Uterus (tissue), 4 donors: ENCODE measurements around the gene MAP4K4. TPM values are rescaled to one million over a fixed set of nuclear protein-coding genes. Genes with fewer than 3 reads are reported as not detected.
A peak's percentile ranks its signal among the peaks of the same experiment; 100 is the strongest.

Experiments
- DNase-seq, 2 donors: peaks; one replicate each; pipeline ENCODE4 v3.0.0-alpha.2; 2019 to 2020
- H3K27ac ChIP-seq, 2 donors: fragments of 200-600 bp; sonication (generic); 1 replicate in 1 of 2; 2 replicates in 1 of 2; pipeline ENCODE4 v1.5.1; 2016 to 2018
- H3K27me3 ChIP-seq, 2 donors: fragments of 200-600 bp; sonication (generic); one replicate each; pipeline ENCODE4 v1.5.1; 2018 to 2019; ENCODE audit warnings: control low read depth in 1 of 2
- H3K36me3 ChIP-seq, 2 donors: fragments of 200-600 bp; sonication (generic); one replicate each; pipeline ENCODE4 v1.5.1; 2019; ENCODE audit warnings: control low read depth in 1 of 2
- H3K4me1 ChIP-seq, 2 donors: fragments of 200-600 bp; sonication (generic); one replicate each; pipeline ENCODE4 v1.5.1; 2018 to 2019; ENCODE audit warnings: control low read depth in 1 of 2
- H3K4me3 ChIP-seq, 2 donors: fragments of 200-600 bp; sonication (generic); 1 replicate in 1 of 2; 2 replicates in 1 of 2; pipeline ENCODE4 v1.5.1; 2018 to 2019; ENCODE audit warnings: mild to moderate bottlenecking in 1 of 2
- H3K9me3 ChIP-seq, 2 donors: fragments of 200-600 bp; sonication (generic); one replicate each; pipeline ENCODE4 v1.5.1; 2019; ENCODE audit warnings: control low read depth in 1 of 2
- POLR2A ChIP-seq, 2 donors: fragments of 450-650 bp; IDR thresholded peaks; one replicate each; pipeline ENCODE4 v1.6.1; 2016; ENCODE audit warnings: antibody characterized with exemption in 2 of 2, mild to moderate bottlenecking in 1 of 2, moderate library complexity in 1 of 2
- intact Hi-C: fragments of 100-400 bp; cut with DNase I; formaldehyde crosslinking; loops from one replicate; pipeline ENCODE4 v1.15.1; 2023; ENCODE audit warnings: low total_unique reads
- total RNA-seq, 4 donors: library from RNA; depleted of rRNA in 3 of 4; stranded (reverse); fragments of >200 nt in 3 of 4; gene quantifications; one replicate each; pipeline versions ENCODE4 v1.1.0 to v1.2.4, GENCODE V29; 2014 to 2023
- TF ChIP-seq, protein P1 (sequence below), 4 experiments: fragments of 200-600 bp in 2 of 4; fragments of 450-650 bp in 2 of 4; sonication (generic) in 2 of 4; IDR thresholded peaks; one replicate each; pipeline ENCODE4 v1.5.1; 2016 to 2019; ENCODE audit warnings: antibody characterized with exemption in 4 of 4, mild to moderate bottlenecking in 2 of 4, moderate library complexity in 1 of 4
- donor health status: DM: yes; HTN: yes; CAD: no.

The MAP4K4 gene
- 10 to 100 TPM; 17.9 to 87.2 (median 55.4) TPM for total RNA-seq

DNA sequence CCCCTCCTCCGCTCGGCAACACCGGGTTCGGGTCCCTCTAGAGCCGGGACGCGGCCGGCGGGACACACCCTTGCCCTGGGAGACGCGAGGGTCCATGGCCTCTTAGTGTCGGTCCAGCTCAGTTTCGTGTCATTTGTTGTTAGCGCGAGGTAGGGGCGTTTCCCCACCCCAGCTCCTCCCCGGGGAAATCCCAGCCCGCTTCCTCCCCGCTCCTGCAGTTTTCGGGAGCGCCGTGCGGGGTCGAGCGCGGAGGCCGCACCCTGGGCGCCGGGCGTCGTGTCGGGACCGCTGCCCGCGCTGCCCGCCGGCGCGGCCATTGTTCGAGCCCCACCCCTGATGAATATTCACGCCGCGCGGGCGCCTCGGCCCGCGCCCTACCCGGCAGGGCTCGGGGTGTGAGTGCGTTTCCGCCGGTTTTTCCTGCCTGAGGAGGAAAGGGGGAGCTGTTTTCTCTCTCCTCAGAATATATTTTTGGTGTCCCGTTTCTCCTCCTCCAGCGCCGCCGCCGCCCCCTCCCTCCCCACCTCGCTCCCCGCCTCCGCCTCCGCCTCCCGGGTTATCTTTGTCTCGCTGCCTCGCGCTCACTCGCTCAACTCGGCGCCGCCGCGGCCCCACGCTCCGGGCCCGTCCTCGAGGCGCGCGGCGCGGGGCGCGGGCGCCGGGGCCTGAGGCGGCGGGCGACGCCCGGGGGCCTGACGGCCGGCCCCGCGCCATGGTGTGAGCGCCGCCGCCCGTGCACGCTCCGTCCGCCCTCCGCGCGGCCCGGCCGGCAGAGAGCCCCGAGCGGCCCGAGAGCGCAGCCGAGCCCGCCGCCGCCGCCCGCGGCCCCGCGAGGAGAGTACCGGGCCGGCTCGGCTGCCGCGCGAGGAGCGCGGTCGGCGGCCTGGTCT, at the start of gene MAP4K4:
TSS of gene MAP4K4 (plus strand) at position 584 of the 890 bp plus-strand sequence. CDS start 374 bp downstream, outside the sequence.
- no peaks in the 10 kb centered on the region for H3K9me3 ChIP-seq
- TF ChIP-seq, protein P1, sequence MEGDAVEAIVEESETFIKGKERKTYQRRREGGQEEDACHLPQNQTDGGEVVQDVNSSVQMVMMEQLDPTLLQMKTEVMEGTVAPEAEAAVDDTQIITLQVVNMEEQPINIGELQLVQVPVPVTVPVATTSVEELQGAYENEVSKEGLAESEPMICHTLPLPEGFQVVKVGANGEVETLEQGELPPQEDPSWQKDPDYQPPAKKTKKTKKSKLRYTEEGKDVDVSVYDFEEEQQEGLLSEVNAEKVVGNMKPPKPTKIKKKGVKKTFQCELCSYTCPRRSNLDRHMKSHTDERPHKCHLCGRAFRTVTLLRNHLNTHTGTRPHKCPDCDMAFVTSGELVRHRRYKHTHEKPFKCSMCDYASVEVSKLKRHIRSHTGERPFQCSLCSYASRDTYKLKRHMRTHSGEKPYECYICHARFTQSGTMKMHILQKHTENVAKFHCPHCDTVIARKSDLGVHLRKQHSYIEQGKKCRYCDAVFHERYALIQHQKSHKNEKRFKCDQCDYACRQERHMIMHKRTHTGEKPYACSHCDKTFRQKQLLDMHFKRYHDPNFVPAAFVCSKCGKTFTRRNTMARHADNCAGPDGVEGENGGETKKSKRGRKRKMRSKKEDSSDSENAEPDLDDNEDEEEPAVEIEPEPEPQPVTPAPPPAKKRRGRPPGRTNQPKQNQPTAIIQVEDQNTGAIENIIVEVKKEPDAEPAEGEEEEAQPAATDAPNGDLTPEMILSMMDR (IDR thresholded peaks at IDR 0.05) = peak; percentile 26 to 57 (median 41)
- peak in 1 of 2 donors; percentile 49 for TF ChIP-seq POLR2A (IDR thresholded peaks at IDR 0.05)
- no peaks in the 10 kb centered on the region for H3K36me3 ChIP-seq
- H3K4me3 ChIP-seq = peak within 1 kb of the TSS; percentile 48 to 85
- peaks cover 4 to 14% of the 10 kb centered on the region in 2 donors for H3K4me1 ChIP-seq
- intact Hi-C loops = loop anchor here (5.0 kb wide), 1 partner anchor 130 kb away; no protein-coding TSS in a partner anchor
- H3K27ac ChIP-seq = peak within 1 kb of the TSS; percentile 93 to 96
- peak; percentile 84 to 86 for DNase-seq
- no peaks in the 10 kb centered on the region for H3K27me3 ChIP-seq

DNA sequence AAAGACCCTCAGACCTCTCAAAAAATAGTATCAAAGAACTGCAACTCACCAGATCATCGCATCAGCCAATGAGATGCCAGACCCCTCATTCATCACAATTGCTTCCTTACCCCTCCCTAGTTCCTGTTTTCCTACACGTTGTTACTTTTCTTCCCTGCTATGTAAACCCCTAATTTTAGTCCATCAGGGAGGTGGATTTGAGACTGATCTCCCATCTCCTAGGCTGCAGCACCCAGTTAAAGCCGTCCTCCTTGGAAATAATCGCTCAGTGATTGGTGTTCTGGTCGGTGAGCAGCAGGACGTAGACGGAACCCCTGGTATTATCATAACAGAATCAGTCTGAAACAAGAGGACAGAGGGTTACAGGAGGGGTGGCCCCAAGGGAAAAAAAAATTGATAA, 44.0 kb upstream of the MAP4K4 start:
- DNase-seq = no peak
- no peaks in the 10 kb centered on the region for H3K4me1 ChIP-seq
- intact Hi-C loops = no loop called here

DNA sequence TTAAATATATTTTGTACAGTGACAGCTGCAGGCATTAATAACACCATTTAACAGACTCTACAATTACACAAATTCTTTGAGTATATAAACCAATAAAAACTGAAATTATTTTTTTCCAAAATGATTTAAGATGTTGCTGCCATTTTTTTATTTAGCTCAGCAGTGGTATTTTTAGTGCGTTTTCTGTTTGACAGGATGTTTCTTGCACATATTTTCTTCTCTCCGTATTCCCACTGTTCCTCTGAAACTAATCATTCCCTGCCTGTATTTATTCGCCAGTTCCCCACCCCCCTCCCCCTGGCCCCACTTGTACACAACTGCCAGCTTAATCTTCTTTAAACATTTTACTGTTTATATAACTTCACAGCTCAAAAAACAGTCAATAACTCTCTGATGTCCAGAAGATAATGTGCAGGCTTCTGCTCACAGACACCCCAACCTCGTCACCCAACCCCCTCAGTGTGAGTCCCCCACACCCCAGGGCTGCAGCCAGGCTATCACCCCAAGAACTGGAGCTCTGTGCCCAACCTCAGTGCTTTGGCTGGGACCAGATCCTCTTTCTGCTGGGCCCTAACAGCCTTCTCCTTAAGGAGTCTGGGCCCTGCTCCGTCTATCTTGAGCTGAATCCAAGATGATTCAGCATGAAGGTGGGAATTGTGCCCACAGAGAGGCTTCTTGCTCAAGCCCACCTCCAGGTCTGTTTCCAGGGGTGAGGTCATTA, 41.6 kb upstream of the MAP4K4 start:
- no peaks in the 10 kb centered on the region for H3K4me1 ChIP-seq
- intact Hi-C loops = no loop called here
- no peak overlapping the region for H3K4me3 ChIP-seq
- no peaks in the 10 kb centered on the region for H3K9me3 ChIP-seq
- no peaks in the 10 kb centered on the region for H3K36me3 ChIP-seq
- TF ChIP-seq POLR2A (IDR thresholded peaks at IDR 0.05) = no peak
- H3K27me3 ChIP-seq = no peaks in the 10 kb centered on the region
- H3K27ac ChIP-seq = peak overlapping the region in 1 of 2 donors; percentile 25
- peak; percentile 29 to 35 for DNase-seq

More for the DNA sequence above, 44.0 kb upstream of the MAP4K4 start:
- TF ChIP-seq POLR2A (IDR thresholded peaks at IDR 0.05) = no peak
- TF ChIP-seq, protein P1 (IDR thresholded peaks at IDR 0.05) = no peak
- Histone ChIP-seq H3K36me3 (no peaks in the 10 kb centered on the region), H3K27me3 (no peaks in the 10 kb centered on the region), H3K9me3 (no peaks in the 10 kb centered on the region), H3K4me3 (no peak overlapping the region), H3K27ac (no peak overlapping the region)

DNA sequence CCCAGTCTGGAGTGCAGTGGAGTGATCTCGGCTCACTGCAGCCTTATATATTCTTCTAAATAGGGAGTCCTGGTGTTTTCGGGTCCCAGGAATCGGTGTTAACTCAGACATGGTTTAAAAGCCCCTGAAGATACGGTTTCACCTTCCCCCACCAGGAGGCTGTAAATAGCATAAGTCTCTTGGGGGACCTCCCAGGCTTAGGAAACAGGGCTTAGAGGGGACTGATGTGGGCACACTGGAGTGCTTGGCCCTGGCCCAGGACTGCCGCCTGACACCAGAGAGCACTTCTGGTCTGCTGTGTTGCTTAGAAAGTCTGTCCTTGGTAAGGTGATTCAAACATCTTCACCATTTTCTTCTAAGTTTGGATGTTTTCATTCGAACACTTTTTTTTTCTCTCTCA, 39.7 kb upstream of the MAP4K4 start:
- Histone ChIP-seq H3K27ac (no peak overlapping the region), H3K4me3 (no peak overlapping the region), H3K4me1 (no peaks in the 10 kb centered on the region), H3K27me3 (no peaks in the 10 kb centered on the region), H3K9me3 (no peaks in the 10 kb centered on the region), H3K36me3 (no peaks in the 10 kb centered on the region)
- DNase-seq = no peak
- TF ChIP-seq, protein P1 (IDR thresholded peaks at IDR 0.05) = no peak
- no peak for TF ChIP-seq POLR2A (IDR thresholded peaks at IDR 0.05)
- intact Hi-C loops = no loop called here

DNA sequence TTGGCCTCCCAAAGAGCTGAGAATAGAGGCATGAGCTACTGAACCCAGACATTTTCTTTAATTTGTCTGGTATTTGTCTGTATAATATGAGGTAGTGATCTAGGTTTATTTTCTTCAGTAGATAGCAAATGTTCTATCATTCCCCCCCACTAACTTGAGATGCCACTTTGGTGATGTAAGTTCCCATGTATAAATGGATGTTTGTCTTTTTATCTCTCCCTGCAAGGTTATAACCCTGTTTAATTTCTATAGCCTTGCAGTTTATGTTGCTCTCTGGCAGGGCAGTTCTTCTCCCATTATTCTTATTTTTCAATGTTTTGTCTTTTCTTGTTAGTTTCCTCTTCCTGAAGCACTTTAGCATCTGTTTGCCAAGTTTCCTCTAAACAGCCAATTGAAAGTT, 39.1 kb upstream of the MAP4K4 start:
- no peak for TF ChIP-seq POLR2A (IDR thresholded peaks at IDR 0.05)
- TF ChIP-seq, protein P1 (IDR thresholded peaks at IDR 0.05) = no peak
- Histone ChIP-seq H3K4me3 (no peak overlapping the region), H3K36me3 (no peaks in the 10 kb centered on the region), H3K27ac (no peak overlapping the region), H3K4me1 (no peaks in the 10 kb centered on the region), H3K9me3 (no peaks in the 10 kb centered on the region), H3K27me3 (no peaks in the 10 kb centered on the region)
- intact Hi-C loops = no loop called here
- no peak for DNase-seq
